Measurements from ENCODE around the gene CGB5. TPM values are rescaled to one million over a fixed set of nuclear protein-coding genes. Genes with fewer than 3 reads are reported as not detected.

CGB5 gene
- polyA plus RNA-seq, 1 of the 3 experiments (the other 2 are of a cell fraction), result 0.16 TPM

- no peak for TF ChIP-seq NRF1 (IDR thresholded peaks at IDR 0.05; ENCODE audit: low read depth, low read length)
- no peak for TF ChIP-seq SIN3A (IDR thresholded peaks at IDR 0.05; ENCODE audit: borderline replicate concordance, low read depth, low read length)
- no peak for TF ChIP-seq RXRA (IDR thresholded peaks at IDR 0.05; ENCODE audit: borderline replicate concordance, low read depth)
- no peak for TF ChIP-seq JUND (IDR thresholded peaks at IDR 0.05)
- TF ChIP-seq POLR2AphosphoS5 (IDR thresholded peaks at IDR 0.05; ENCODE audit: low read depth, low read length), result no peak
- TF ChIP-seq PBX3 (IDR thresholded peaks at IDR 0.05), result no peak
- TF ChIP-seq EP300 (IDR thresholded peaks at IDR 0.05; ENCODE audit: borderline replicate concordance in 1 of 2, low read depth in 1 of 2, low read length in 1 of 2), result no peak
- TF ChIP-seq ZBTB33 (IDR thresholded peaks at IDR 0.05; ENCODE audit: borderline replicate concordance, low read depth), result no peak
- TF ChIP-seq SMC3 (IDR thresholded peaks at IDR 0.05; ENCODE audit: low read depth, low read length), result no peak
- no peak for TF ChIP-seq ELF1 (IDR thresholded peaks at IDR 0.05)
- TF ChIP-seq USF1 (IDR thresholded peaks at IDR 0.05; ENCODE audit: borderline replicate concordance, low read depth), result no peak
- TF ChIP-seq EZH2phosphoT487 (IDR thresholded peaks at IDR 0.05; ENCODE audit: borderline replicate concordance, low read depth), result no peak
- TF ChIP-seq RAD21 (IDR thresholded peaks at IDR 0.05; ENCODE audit: low read length), result no peak
- no peak for TF ChIP-seq CHD2 (IDR thresholded peaks at IDR 0.05; ENCODE audit: low read length, partially characterized antibody)
- no peak for TF ChIP-seq TAF1 (IDR thresholded peaks at IDR 0.05; ENCODE audit: borderline replicate concordance, low read depth, low read length)
- no peak for TF ChIP-seq TCF12 (IDR thresholded peaks at IDR 0.05)
- no peak for TF ChIP-seq GATA2 (CRISPR knock-in tag; IDR thresholded peaks at IDR 0.05)
- no peak for TF ChIP-seq FOSL2 (IDR thresholded peaks at IDR 0.05; ENCODE audit: borderline replicate concordance, low read depth)
- TF ChIP-seq YY1 (IDR thresholded peaks at IDR 0.05; ENCODE audit: low read depth), result no peak
- H3K79me2 ChIP-seq (ENCODE audit: insufficient read depth), result peaks cover 33% of the 10 kb centered on the region; the same call in 1 of the 2 replicates
- POLR2A ChIA-PET, result no interaction called here
- no peak overlapping the region for H3K9ac ChIP-seq
- no peak overlapping the region for H3K4me2 ChIP-seq
- H3K9me2 ChIP-seq, result no peaks in the 10 kb centered on the region
- H3K27me3 ChIP-seq (ENCODE audit: insufficient read depth), result no peaks in the 10 kb centered on the region
- CTCF ChIA-PET, result interaction anchor here (0.6 to 2.8 kb wide), 5 partner anchors 9 to 70 kb away, joined by 3 to 14 read pairs (median 4); partner anchors contain the start of genes GYS1 and RUVBL2
- no peak for DNase-seq
- H3K36me3 ChIP-seq (replicated peaks in 1 of 2; ENCODE audit: control insufficient read depth in 1 of 2, insufficient read depth in 2 of 2, low read length in 1 of 2), result peaks cover 20 to 39% of the 10 kb centered on the region in 2 experiments
- H4K20me1 ChIP-seq (ENCODE audit: insufficient read depth), result no peaks in the 10 kb centered on the region
- H3F3A ChIP-seq (replicated peaks; ENCODE audit: insufficient read depth), result no peaks in the 10 kb centered on the region
- no peak overlapping the region for H2AFZ ChIP-seq (ENCODE audit: low read depth)
- H3K4me3 ChIP-seq (ENCODE audit: low read depth in 2 of 2, low read length in 1 of 2), result no peak overlapping the region
- no peaks in the 10 kb centered on the region for H3K4me1 ChIP-seq (ENCODE audit: control insufficient read depth in 1 of 2, insufficient read depth in 2 of 2, low read depth in 1 of 2, low read length in 1 of 2)
- H3K9me3 ChIP-seq, result no peaks in the 10 kb centered on the region
- no peak overlapping the region for H3K27ac ChIP-seq (ENCODE audit: low read depth in 2 of 2, low read length in 1 of 2)
- 99% methylated on average over 15 of the region's 15 CpGs for WGBS (ENCODE audit: low lambda C conversion rate)
These were observed 39.5 kb upstream of the CGB5 start for GRCh38 chr19:49004133-49004532.

All from SK-N-SH (cell line).